WTC11 (cell line): ENCODE data around the gene TROAP. TPM values are rescaled to one million over a fixed set of nuclear protein-coding genes. Genes with fewer than 3 reads are reported as not detected.

ENCODE experiments used
- ATAC-seq: fragments of 200-7000 bp; cut with Tn5 transposase; 2 replicates; pipeline ENCODE4 v1.10.0; 2021; ENCODE audit warnings: mild to moderate bottlenecking, moderate library complexity
- CTCF ChIA-PET: fragments of 300-600 bp; sonication (Branson Sonifier 250); formaldehyde crosslinking; loops from one replicate; lab custom pipeline; 2021; ENCODE audit warnings: antibody characterized with exemption; lab: Charles Lee
- POLR2A ChIA-PET: fragments of 350-600 bp; sonication (Branson Sonifier 250); formaldehyde crosslinking; loops from one replicate; lab custom pipeline; 2021; ENCODE audit warnings: antibody characterized with exemption; lab: Charles Lee
- DNase-seq: peaks from one replicate; pipeline ENCODE4 v3.0.0; 2021; ENCODE audit warnings: low spot score
- H3K27ac Mint-ChIP-seq: 2 replicates; pipeline ENCODE4 v1.8.0; 2021; ENCODE audit warnings: mixed read lengths
- H3K27me3 Mint-ChIP-seq: 2 replicates; pipeline ENCODE4 v1.8.0; 2021; ENCODE audit warnings: low read depth, mild to moderate bottlenecking, moderate library complexity, mixed read lengths
- H3K36me3 Mint-ChIP-seq: 2 replicates; pipeline ENCODE4 v1.8.0; 2021; ENCODE audit warnings: mixed read lengths
- H3K4me1 Mint-ChIP-seq: 2 replicates; pipeline ENCODE4 v1.8.0; 2022; ENCODE audit warnings: mixed read lengths
- H3K4me3 Mint-ChIP-seq: 2 replicates; pipeline ENCODE4 v1.8.0; 2021; ENCODE audit warnings: mild to moderate bottlenecking, moderate library complexity, mixed read lengths
- H3K9me3 Mint-ChIP-seq: 2 replicates; pipeline ENCODE4 v1.8.0; 2021; ENCODE audit warnings: mixed read lengths
- AR ChIP-seq: fragments of 250-450 bp; sonication (Bioruptor Pico); IDR thresholded peaks from 2 replicates; pipeline ENCODE4 v1.9.0; 2021; ENCODE audit warnings: mild to moderate bottlenecking
- ATF1 ChIP-seq: sonication (generic); formaldehyde crosslinking; IDR thresholded peaks from 2 replicates; pipeline ENCODE4 v1.8.1; 2023; ENCODE audit warnings: mild to moderate bottlenecking, moderate library complexity, missing genetic modification reagents
- ATF6 ChIP-seq: sonication (generic); formaldehyde crosslinking; IDR thresholded peaks from 2 replicates; pipeline ENCODE4 v1.8.1; 2023; ENCODE audit warnings: mild to moderate bottlenecking, missing genetic modification reagents
- CBFB ChIP-seq: sonication (generic); formaldehyde crosslinking; IDR thresholded peaks from 2 replicates; pipeline ENCODE4 v1.8.1; 2022; ENCODE audit warnings: mild to moderate bottlenecking, low read depth, missing genetic modification reagents
- CTCF ChIP-seq: fragments of 200-600 bp; IDR thresholded peaks from 2 replicates; pipeline ENCODE4 v1.8.0; 2022; ENCODE audit warnings: antibody characterized with exemption
- E2F1 ChIP-seq: sonication (generic); formaldehyde crosslinking; IDR thresholded peaks from 2 replicates; pipeline ENCODE4 v1.8.0; 2022; ENCODE audit warnings: mild to moderate bottlenecking, missing genetic modification reagents
- ERG ChIP-seq: fragments of 250-450 bp; sonication (Bioruptor Pico); IDR thresholded peaks from 2 replicates; pipeline ENCODE4 v1.8.0; 2021; ENCODE audit warnings: mild to moderate bottlenecking
- FOXK1 ChIP-seq: sonication (generic); formaldehyde crosslinking; IDR thresholded peaks from 2 replicates; pipeline ENCODE4 v1.8.0; 2022; ENCODE audit warnings: mild to moderate bottlenecking, moderate library complexity, missing genetic modification reagents
- HMGA2 ChIP-seq: fragments of 250-450 bp; sonication (Bioruptor Pico); IDR thresholded peaks from 2 replicates; pipeline ENCODE4 v1.4.0; 2021; ENCODE audit warnings: mild to moderate bottlenecking, moderate library complexity
- MYBL2 ChIP-seq: sonication (generic); formaldehyde crosslinking; IDR thresholded peaks from 2 replicates; pipeline ENCODE4 v1.8.1; 2023; ENCODE audit warnings: mild to moderate bottlenecking, moderate library complexity, missing genetic modification reagents
- NFYB ChIP-seq: sonication (generic); formaldehyde crosslinking; conservative IDR thresholded peaks from 2 replicates; pipeline ENCODE4 v1.8.0; 2022; ENCODE audit warnings: low read depth, missing genetic modification reagents
- PRDM15 ChIP-seq: sonication (generic); formaldehyde crosslinking; IDR thresholded peaks from 2 replicates; pipeline ENCODE4 v1.8.0; 2022; ENCODE audit warnings: missing genetic modification reagents
- RORB ChIP-seq: fragments of 250-450 bp; sonication (Bioruptor Pico); IDR thresholded peaks from 2 replicates; pipeline ENCODE4 v1.9.0; 2021; ENCODE audit warnings: mild to moderate bottlenecking
- SOX15 ChIP-seq: fragments of 250-450 bp; sonication (Bioruptor Pico); IDR thresholded peaks from 2 replicates; pipeline ENCODE4 v1.9.0; 2021; ENCODE audit warnings: mild to moderate bottlenecking
- SP1 ChIP-seq: sonication (generic); formaldehyde crosslinking; conservative IDR thresholded peaks from 2 replicates; pipeline ENCODE4 v1.8.1; 2022; ENCODE audit warnings: missing genetic modification reagents
- USF2 ChIP-seq: sonication (generic); formaldehyde crosslinking; IDR thresholded peaks from 2 replicates; pipeline ENCODE4 v1.8.1; 2023; ENCODE audit warnings: mild to moderate bottlenecking, missing genetic modification reagents, moderate library complexity
- ZNF219 ChIP-seq: sonication (generic); formaldehyde crosslinking; IDR thresholded peaks from 2 replicates; pipeline ENCODE4 v1.8.0; 2023; ENCODE audit warnings: missing genetic modification reagents, mild to moderate bottlenecking, borderline replicate concordance
- ZNF263 ChIP-seq: sonication (generic); formaldehyde crosslinking; IDR thresholded peaks from 2 replicates; pipeline ENCODE4 v1.8.1; 2022; ENCODE audit warnings: low read depth, mild to moderate bottlenecking, moderate library complexity, missing genetic modification reagents
- ZNF317 ChIP-seq: sonication (generic); formaldehyde crosslinking; IDR thresholded peaks from 2 replicates; pipeline ENCODE4 v1.8.1; 2023; ENCODE audit warnings: low read depth, mild to moderate bottlenecking, moderate library complexity, missing genetic modification reagents, borderline replicate concordance
- ZNF671 ChIP-seq: fragments of 250-450 bp; sonication (Bioruptor Pico); IDR thresholded peaks from 2 replicates; pipeline ENCODE4 v1.8.0; 2021; ENCODE audit warnings: mild to moderate bottlenecking
- total RNA-seq: library from RNA; stranded (reverse); gene quantifications from 3 replicates; pipeline ENCODE4 v1.2.3, GENCODE V29; 2021

Gene TROAP
- total RNA-seq, 1 experiment from 2014 or later: 89.2 TPM

- TF ChIP-seq ERG (CRISPR knock-in tag) (no peak), ZNF671 (CRISPR knock-in tag) (no peak), PRDM15 (peak; percentile 33; the same call in 1 of the 2 replicates), HMGA2 (CRISPR knock-in tag) (no peak), MYBL2 (CRISPR knock-in tag) (peak; percentile 83; the same call in 1 of the 2 replicates), USF2 (CRISPR knock-in tag) (peak; percentile 56), ATF6 (CRISPR knock-in tag) (no peak), FOXK1 (CRISPR knock-in tag) (peak; percentile 52; the same call in 1 of the 2 replicates)
Observed at GRCh38 chr12:49335955-49336644, 13.0 kb downstream of the TROAP start (continued).

- Mint-ChIP-seq H3K9me3 (no peaks in the 10 kb centered on the region), H3K4me3 (peak within 1 kb of the TSS; percentile 70), H3K4me1 (peaks cover 56% of the 10 kb centered on the region), H3K36me3 (no peaks in the 10 kb centered on the region; the same call in 1 of the 2 replicates), H3K27me3 (peaks cover 99% of the 10 kb centered on the region), H3K27ac (no peak within 1 kb of the TSS)
- DNase-seq: peak; percentile 93
- CTCF ChIA-PET: interaction anchor here (0.5 to 6.1 kb wide), 12 partner anchors 11 to 340 kb away, joined by 3 to 112 read pairs (median 12); partner anchors contain the start of genes DNAJC22, PRPH, SPATS2 and TROAP
- POLR2A ChIA-PET: interaction anchor here (1.1 to 2.1 kb wide), 2 partner anchors 11 to 30 kb away, joined by 3 to 8 read pairs; partner anchors contain the start of gene SPATS2
- peak; percentile 55 for ATAC-seq
- TF ChIP-seq ZNF219 (no peak), SOX15 (CRISPR knock-in tag) (no peak), FOXK1 (CRISPR knock-in tag) (no peak), ATF1 (CRISPR knock-in tag) (no peak), AR (CRISPR knock-in tag) (no peak), ZNF263 (CRISPR knock-in tag) (no peak), ZNF317 (CRISPR knock-in tag) (no peak), CTCF (peak; percentile 97), E2F1 (CRISPR knock-in tag) (no peak), NFYB (CRISPR knock-in tag) (no peak), CBFB (CRISPR knock-in tag) (no peak), RORB (no peak), SP1 (peak; percentile 75)
Observed at GRCh38 chr12:49336645-49337584, 13.9 kb downstream of the TROAP start, which contains the start of gene C1QL4. Gene C1QL4 (minus strand): TSS chr12:49337188. CDS start chr12:49336477, 711 bp downstream.
